ENCODE results near the gene ASL.
"Not testable (repeated sequence)": the region's sequence is repeated elsewhere in the genome, so short reads cannot be mapped to it uniquely, and the experiment has no call there.

Gene ASL

GRCh38 chr7:66076462-66077329 lies 1.1 kb downstream of the ASL start:
- DNase-seq: peak in 1 of 56 donors; percentile 20

GRCh38 chr7:66078067-66078466 lies 2.4 kb downstream of the ASL start:
- no peak for DNase-seq

GRCh38 chr7:66082083-66082482 lies 6.5 kb downstream of the ASL start:
- DNase-seq: no peak

GRCh38 chr7:66082886-66083415 lies 7.3 kb downstream of the ASL start:
- DNase-seq: no peak

GRCh38 chr7:66083677-66084076 lies 8.1 kb downstream of the ASL start:
- DNase-seq: no peak

- no peak for DNase-seq
These were observed 13.5 kb downstream of the ASL start for GRCh38 chr7:66088861-66089838.

GRCh38 chr7:66092654-66093053 lies 17.0 kb downstream of the ASL start:
- no peak for DNase-seq

- DNase-seq: no peak
These were observed 19.4 kb downstream of the ASL start for GRCh38 chr7:66095010-66095409.

- DNase-seq: no peak
These were observed 23.6 kb downstream of the ASL start for GRCh38 chr7:66099232-66099550.

GRCh38 chr7:66099551-66100407 lies 24.2 kb downstream of the ASL start:
- DNase-seq: peak in 51 of 56 donors; percentile 3 to 89 (median 42)

- no peak for DNase-seq
These were observed 24.9 kb downstream of the ASL start for GRCh38 chr7:66100408-66101050.

GRCh38 chr7:66102168-66102567 lies 26.5 kb downstream of the ASL start:
- DNase-seq: not testable (repeated sequence)

GRCh38 chr7:66103994-66104393 lies 28.4 kb downstream of the ASL start:
- DNase-seq: not testable (repeated sequence)

- DNase-seq: no peak
These were observed 29.7 kb downstream of the ASL start for GRCh38 chr7:66105263-66105748.

GRCh38 chr7:66108410-66108809 lies 32.8 kb downstream of the ASL start:
- not testable (repeated sequence) for DNase-seq

- no peak for DNase-seq
These were observed 35.2 kb downstream of the ASL start for GRCh38 chr7:66110856-66111255.

- DNase-seq: peak in 55 of 56 donors; percentile 7 to 82 (median 67)
These were observed 39.4 kb downstream of the ASL start, which contains the start of gene CRCP for GRCh38 chr7:66114743-66115649. Gene CRCP, plus strand, starts transcription at chr7:66114847. Its CDS starts 116 bp downstream, at chr7:66114963.

GRCh38 chr7:66116680-66117420 lies 41.2 kb downstream of the ASL start:
- not testable (repeated sequence) for DNase-seq
